HEK293T (cell line): ENCODE measurements around the gene IGIP.

ENCODE experiments used
- ARNT ChIP-seq: fragments of 450-650 bp; IDR thresholded peaks from 2 replicates; pipeline ENCODE4 v1.6.1; 2017; ENCODE audit warnings: mild to moderate bottlenecking
- BHLHE40 ChIP-seq: fragments of 450-650 bp; IDR thresholded peaks from 2 replicates; pipeline ENCODE4 v1.6.1; 2016; ENCODE audit warnings: mild to moderate bottlenecking, moderate library complexity, borderline replicate concordance
- ELF4 ChIP-seq: fragments of 450-650 bp; IDR thresholded peaks from 2 replicates; pipeline ENCODE4 v1.6.1; 2017; ENCODE audit warnings: antibody characterized with exemption
- FOXA1 ChIP-seq: fragments of 450-650 bp; IDR thresholded peaks from 2 replicates; pipeline ENCODE4 v1.6.1; 2016; ENCODE audit warnings: mild to moderate bottlenecking
- SP1 ChIP-seq: fragments of 450-650 bp; IDR thresholded peaks from 2 replicates; pipeline ENCODE4 v1.6.1; 2017
- TF ChIP-seq, protein P1 (sequence below): fragments of 450-650 bp; IDR thresholded peaks from 2 replicates; pipeline ENCODE4 v1.6.1; 2016

DNA sequence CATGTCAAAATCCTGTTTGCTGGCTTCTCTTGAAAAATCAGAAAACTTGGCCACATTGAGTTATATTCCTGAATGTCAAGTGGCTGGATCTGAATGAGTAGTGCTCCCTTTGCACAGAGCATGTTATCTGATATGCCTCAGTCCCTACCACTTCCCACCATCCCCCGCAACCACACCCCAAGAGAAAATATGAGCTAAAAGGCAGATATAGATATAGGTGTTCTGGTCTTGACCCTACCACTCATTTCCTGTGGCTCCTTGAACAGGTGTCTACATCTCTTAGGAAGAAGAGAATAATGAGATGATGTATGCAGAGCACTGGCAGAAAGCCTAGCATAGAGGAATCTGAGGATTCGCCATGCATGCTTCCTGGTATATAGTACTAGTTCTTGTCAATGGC is 42.6 kb downstream of the IGIP start:
- TF ChIP-seq ELF4 (no peak), ARNT (no peak), SP1 (no peak), BHLHE40 (no peak), FOXA1 (no peak)
- TF ChIP-seq, protein P1, sequence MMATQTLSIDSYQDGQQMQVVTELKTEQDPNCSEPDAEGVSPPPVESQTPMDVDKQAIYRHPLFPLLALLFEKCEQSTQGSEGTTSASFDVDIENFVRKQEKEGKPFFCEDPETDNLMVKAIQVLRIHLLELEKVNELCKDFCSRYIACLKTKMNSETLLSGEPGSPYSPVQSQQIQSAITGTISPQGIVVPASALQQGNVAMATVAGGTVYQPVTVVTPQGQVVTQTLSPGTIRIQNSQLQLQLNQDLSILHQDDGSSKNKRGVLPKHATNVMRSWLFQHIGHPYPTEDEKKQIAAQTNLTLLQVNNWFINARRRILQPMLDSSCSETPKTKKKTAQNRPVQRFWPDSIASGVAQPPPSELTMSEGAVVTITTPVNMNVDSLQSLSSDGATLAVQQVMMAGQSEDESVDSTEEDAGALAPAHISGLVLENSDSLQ, result no peak
